ENCODE measurements around the gene WBP2.

The WBP2 gene

DNA sequence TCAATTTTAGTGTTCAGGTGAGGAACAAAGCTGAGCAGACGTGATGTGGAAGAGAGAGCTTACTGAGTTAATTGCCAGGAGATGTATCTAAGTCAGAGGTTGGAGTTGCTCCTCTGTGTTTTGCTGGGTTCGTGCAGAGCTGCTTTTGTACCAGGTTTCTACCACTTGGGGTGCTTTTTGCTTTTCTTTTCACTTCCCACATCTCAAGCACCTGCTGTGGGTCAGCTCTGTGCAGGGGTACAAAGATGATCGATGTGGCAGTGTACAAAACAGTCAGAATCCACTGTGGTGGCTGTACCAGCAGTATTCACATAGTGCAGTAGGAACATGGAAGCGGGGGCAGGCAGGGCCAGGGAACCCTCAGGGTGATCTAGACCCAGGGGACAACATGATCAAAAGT is 55.7 kb downstream of the WBP2 start:
- Mint-ChIP-seq H3K9me3 (no peaks in the 10 kb centered on the region), H3K4me3 (no peak overlapping the region), H3K27me3 (no peaks in the 10 kb centered on the region), H3K36me3 (ENCODE audit: insufficient read depth) (peaks cover 28% of the 10 kb centered on the region), H3K4me1 (peaks cover 13% of the 10 kb centered on the region), H3K27ac (ENCODE audit: low read depth) (no peak overlapping the region)
- ATAC-seq (replicated peaks; ENCODE audit: extremely low read depth, poor library complexity, severe bottlenecking) (no peak), DNase-seq (ENCODE audit: low spot score in 2 of 2) (no peak)

GRCh38 chr17:75795820-75796607 is 59.1 kb downstream of the WBP2 start:
- H3K4me1 Mint-ChIP-seq, result peaks cover 13% of the 10 kb centered on the region
- peaks cover 30% of the 10 kb centered on the region for H3K36me3 Mint-ChIP-seq (ENCODE audit: insufficient read depth)
- no peak for ATAC-seq (replicated peaks; ENCODE audit: extremely low read depth, poor library complexity, severe bottlenecking)
- no peaks in the 10 kb centered on the region for H3K27me3 Mint-ChIP-seq
- no peak overlapping the region for H3K4me3 Mint-ChIP-seq
- no peak overlapping the region for H3K27ac Mint-ChIP-seq (ENCODE audit: low read depth)
- no peaks in the 10 kb centered on the region for H3K9me3 Mint-ChIP-seq
- no peak for DNase-seq (ENCODE audit: low spot score in 2 of 2)
